Osteoblast (primary cell): ENCODE measurements around the gene TBC1D9. TPM values are rescaled to one million over a fixed set of nuclear protein-coding genes. Genes with fewer than 3 reads are reported as not detected.

ENCODE experiments used
- DNase-seq: peaks from one replicate; pipeline ENCODE4 v3.0.0; 2011; ENCODE audit warnings: low spot score, mixed read lengths; ENCODE audit not compliant: insufficient read length; ENCODE audit errors: missing footprints
- H2AFZ ChIP-seq: 2 replicates; pipeline ENCODE4 v1.6.0; 2011; ENCODE audit warnings: mild to moderate bottlenecking, low read length
- H3K27ac ChIP-seq: 2 replicates; pipeline ENCODE4 v1.5.1; 2011; ENCODE audit warnings: mild to moderate bottlenecking, low read depth, low read length, moderate library complexity
- H3K27me3 ChIP-seq: 2 replicates; pipeline ENCODE4 v1.6.0; 2012; ENCODE audit warnings: mild to moderate bottlenecking, control low read depth, inconsistent platforms, low read length, moderate library complexity; ENCODE audit not compliant: insufficient read depth
- H3K36me3 ChIP-seq: 2 replicates; pipeline ENCODE4 v1.5.1; 2011; ENCODE audit warnings: mild to moderate bottlenecking, low read length, control low read depth, moderate library complexity; ENCODE audit not compliant: insufficient read depth
- H3K4me1 ChIP-seq: 2 replicates; pipeline ENCODE4 v1.5.1; 2011; ENCODE audit warnings: mild to moderate bottlenecking, low read length, control low read depth, moderate library complexity; ENCODE audit not compliant: insufficient read depth
- H3K4me2 ChIP-seq: 2 replicates; pipeline ENCODE4 v1.6.0; 2011; ENCODE audit warnings: mild to moderate bottlenecking, low read length; ENCODE audit not compliant: insufficient read depth
- H3K4me3 ChIP-seq: fragments of 200-600 bp; sonication (generic); 3 replicates; pipeline ENCODE4 v1.5.1; 2012; ENCODE audit warnings: mild to moderate bottlenecking, low read length, inconsistent platforms; ENCODE audit not compliant: insufficient read depth
- H3K79me2 ChIP-seq: 2 replicates; pipeline ENCODE4 v1.6.0; 2012; ENCODE audit warnings: mild to moderate bottlenecking, low read length, control low read depth, inconsistent platforms; ENCODE audit not compliant: insufficient read depth
- H3K9me3 ChIP-seq: 2 replicates; pipeline ENCODE4 v1.5.1; 2011; ENCODE audit warnings: low read depth, low read length, control low read depth
- H4K20me1 ChIP-seq: 2 replicates; pipeline ENCODE4 v1.6.0; 2012; ENCODE audit warnings: mild to moderate bottlenecking, low read length, control low read depth; ENCODE audit not compliant: insufficient read depth
- total RNA-seq: library from RNA; depleted of rRNA; stranded (reverse); fragments of >200 nt; gene quantifications from 2 replicates; pipeline ENCODE4 v1.2.3, GENCODE V29; 2012
- TF ChIP-seq, protein P1 (sequence below): IDR thresholded peaks from 2 replicates; pipeline ENCODE4 v1.5.1; 2011; ENCODE audit warnings: mild to moderate bottlenecking, low read depth, low read length, moderate library complexity; ENCODE audit errors: extremely low read depth

Gene TBC1D9
- total RNA-seq, 1 donor, result 19.5 TPM

DNA sequence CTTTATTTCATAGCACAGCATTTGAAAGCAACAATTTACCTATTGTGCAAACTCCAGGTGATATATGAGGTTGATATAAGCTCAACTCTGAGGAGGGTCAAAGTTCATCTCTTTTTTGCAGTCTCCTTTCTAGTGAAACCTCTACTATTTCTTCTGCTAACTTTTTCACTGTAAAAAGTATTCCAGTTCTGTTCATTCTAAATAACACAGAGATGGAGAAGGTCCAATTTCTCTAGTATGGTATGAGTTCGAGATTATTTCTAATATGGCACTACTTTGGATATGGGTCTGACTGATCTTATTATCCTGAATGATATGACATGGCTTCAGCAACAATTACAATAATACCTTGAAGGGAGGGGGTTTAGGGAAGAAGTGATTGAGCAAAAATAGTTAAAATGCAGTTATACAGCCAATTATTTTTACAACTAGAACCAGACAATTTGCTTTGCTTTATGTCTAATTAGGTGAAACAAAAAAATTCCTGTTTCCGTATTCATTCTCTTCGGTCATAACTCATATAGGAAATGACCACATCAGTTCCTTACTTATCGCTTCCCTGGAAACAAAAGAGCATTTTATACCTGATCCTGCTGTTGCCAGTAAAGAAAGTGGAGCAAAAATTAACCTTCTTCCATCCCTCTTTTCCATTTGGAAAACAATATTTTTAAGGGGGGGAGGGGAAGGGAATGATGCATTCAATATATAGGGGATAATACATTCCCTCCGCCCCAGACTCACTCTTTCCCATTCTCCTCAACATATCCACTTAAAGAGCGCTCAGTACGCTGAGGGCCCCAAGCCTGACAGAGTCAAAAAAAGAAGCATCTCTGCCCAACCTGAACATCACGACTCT is 1.0 kb downstream of the TBC1D9 start:
- peak; percentile 50 for DNase-seq
- peaks cover 41% of the 10 kb centered on the region for H3K79me2 ChIP-seq
- H3K27ac ChIP-seq, result no peak overlapping the region

DNA sequence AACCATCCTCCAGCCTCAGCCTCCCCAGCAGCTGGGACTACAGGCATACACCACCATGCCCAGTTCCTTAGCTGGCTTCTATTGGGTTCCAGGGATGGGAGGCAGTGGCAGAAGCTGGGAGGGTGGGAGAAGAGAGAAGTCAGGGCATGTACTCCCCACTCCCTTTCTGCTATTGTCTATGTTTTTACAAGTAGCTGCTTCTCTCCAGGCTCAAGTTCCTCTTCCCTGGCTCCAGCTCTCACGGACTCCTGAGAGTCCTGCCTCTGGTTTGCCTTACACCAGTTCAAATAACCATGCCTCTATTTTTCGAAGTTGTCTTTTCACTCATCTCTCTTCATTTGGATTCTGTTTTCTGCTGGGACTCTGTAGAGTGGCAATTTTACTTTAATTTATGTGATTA is 2.9 kb downstream of the TBC1D9 start:
- Histone ChIP-seq H3K79me2 (peaks cover 43% of the 10 kb centered on the region), H3K4me1 (peaks cover 14% of the 10 kb centered on the region), H3K27ac (no peak overlapping the region), H3K27me3 (no peaks in the 10 kb centered on the region), H3K36me3 (no peaks in the 10 kb centered on the region), H3K4me2 (no peak overlapping the region), H3K9me3 (no peaks in the 10 kb centered on the region), H2AFZ (no peak overlapping the region), H3K4me3 (no peak overlapping the region), H4K20me1 (peaks cover 4% of the 10 kb centered on the region)
- no peak for DNase-seq
- TF ChIP-seq, protein P1, sequence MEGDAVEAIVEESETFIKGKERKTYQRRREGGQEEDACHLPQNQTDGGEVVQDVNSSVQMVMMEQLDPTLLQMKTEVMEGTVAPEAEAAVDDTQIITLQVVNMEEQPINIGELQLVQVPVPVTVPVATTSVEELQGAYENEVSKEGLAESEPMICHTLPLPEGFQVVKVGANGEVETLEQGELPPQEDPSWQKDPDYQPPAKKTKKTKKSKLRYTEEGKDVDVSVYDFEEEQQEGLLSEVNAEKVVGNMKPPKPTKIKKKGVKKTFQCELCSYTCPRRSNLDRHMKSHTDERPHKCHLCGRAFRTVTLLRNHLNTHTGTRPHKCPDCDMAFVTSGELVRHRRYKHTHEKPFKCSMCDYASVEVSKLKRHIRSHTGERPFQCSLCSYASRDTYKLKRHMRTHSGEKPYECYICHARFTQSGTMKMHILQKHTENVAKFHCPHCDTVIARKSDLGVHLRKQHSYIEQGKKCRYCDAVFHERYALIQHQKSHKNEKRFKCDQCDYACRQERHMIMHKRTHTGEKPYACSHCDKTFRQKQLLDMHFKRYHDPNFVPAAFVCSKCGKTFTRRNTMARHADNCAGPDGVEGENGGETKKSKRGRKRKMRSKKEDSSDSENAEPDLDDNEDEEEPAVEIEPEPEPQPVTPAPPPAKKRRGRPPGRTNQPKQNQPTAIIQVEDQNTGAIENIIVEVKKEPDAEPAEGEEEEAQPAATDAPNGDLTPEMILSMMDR, result no peak

More for the DNA sequence above, 1.0 kb downstream of the TBC1D9 start:
- Histone ChIP-seq H3K36me3 (no peaks in the 10 kb centered on the region), H3K4me1 (peaks cover 14% of the 10 kb centered on the region), H4K20me1 (peaks cover 4% of the 10 kb centered on the region), H3K4me3 (peak overlapping the region; percentile 86), H3K9me3 (no peaks in the 10 kb centered on the region), H3K27me3 (no peaks in the 10 kb centered on the region), H2AFZ (peak overlapping the region; percentile 98), H3K4me2 (peak overlapping the region; percentile 90)
- TF ChIP-seq, protein P1, result no peak

DNA sequence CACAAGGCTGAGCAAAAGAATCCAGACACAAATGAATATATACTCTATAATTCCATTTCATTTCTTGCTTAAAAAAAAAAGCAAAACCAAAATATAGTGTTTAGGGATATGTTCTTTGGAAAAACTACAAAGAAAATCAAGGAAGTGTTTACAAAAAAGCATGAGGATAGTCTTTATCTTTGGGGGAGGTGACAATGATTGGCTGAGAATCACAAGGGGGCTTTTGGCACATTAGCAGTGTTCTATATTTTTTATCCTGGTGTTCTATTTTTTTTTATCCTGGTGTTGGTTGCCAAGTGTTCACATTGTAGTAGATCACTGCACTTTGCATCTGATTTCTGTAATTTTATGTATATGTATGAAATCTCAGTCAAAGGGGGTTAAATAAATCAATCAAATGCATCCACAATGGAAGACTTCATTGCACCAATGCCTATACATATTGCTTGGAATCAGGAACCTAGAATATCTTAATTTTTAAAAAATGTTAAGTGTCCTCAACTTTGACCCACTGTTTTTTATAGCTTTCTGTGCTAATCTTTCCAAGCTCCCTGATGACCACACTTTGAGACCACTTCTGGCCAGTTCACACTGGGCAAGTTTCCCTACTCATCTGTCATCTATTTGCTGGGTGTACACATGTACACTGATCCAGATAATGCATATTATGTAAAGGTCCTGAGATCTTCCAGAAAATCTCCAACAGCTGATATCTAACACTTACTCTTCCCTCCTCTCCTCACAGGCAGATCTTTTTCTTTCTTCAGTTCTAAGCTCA is 3.7 kb downstream of the TBC1D9 start:
- Histone ChIP-seq H3K4me1 (peaks cover 14% of the 10 kb centered on the region), H3K79me2 (peaks cover 43% of the 10 kb centered on the region), H4K20me1 (peaks cover 4% of the 10 kb centered on the region), H3K9me3 (no peaks in the 10 kb centered on the region), H3K4me2 (no peak overlapping the region), H3K36me3 (no peaks in the 10 kb centered on the region), H3K27ac (no peak overlapping the region), H2AFZ (no peak overlapping the region), H3K4me3 (no peak overlapping the region), H3K27me3 (no peaks in the 10 kb centered on the region)
- TF ChIP-seq, protein P1, result no peak
- DNase-seq, result no peak

DNA sequence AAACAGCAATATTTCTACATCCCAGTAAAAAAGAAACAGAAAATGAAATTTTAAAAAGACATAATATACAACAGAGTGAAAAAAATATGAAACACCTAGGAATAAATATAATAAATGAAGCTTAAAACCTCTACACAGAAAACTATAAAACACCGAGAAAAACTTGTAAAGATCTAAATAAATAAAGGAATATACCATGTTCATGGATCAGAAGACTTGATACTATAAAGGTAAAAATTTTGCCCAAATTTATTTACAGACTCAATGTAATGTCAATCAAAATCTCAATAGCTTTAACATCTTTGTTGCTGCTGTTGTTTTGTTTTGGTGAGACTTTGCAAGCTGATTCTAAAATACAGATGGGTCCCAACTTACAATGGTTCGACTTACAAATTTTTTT is 5.7 kb downstream of the TBC1D9 start:
- Histone ChIP-seq H3K27me3 (no peaks in the 10 kb centered on the region), H2AFZ (no peak overlapping the region), H3K36me3 (no peaks in the 10 kb centered on the region), H3K4me1 (peaks cover 7% of the 10 kb centered on the region), H4K20me1 (peaks cover 4% of the 10 kb centered on the region), H3K27ac (no peak overlapping the region), H3K9me3 (no peaks in the 10 kb centered on the region), H3K4me3 (no peak overlapping the region), H3K79me2 (peaks cover 42% of the 10 kb centered on the region), H3K4me2 (no peak overlapping the region)
- no peak for DNase-seq
- TF ChIP-seq, protein P1, result no peak
